HTERT RPE-1 (cell line): ENCODE measurements around the gene SMG6.
"Not testable (repeated sequence)": the region's sequence is repeated elsewhere in the genome, so short reads cannot be mapped to it uniquely, and the experiment has no call there.

ENCODE experiments used
- in situ Hi-C: fragments of 300-500 bp; cut with MboI; formaldehyde crosslinking; loops from 4 replicates; pipeline ENCODE4 v1.14.3; 2020; ENCODE audit warnings: low sequenced_read_pairs

SMG6 gene

GRCh38 chr17:2181897-2182448, 121.6 kb downstream of the SMG6 start:
- in situ Hi-C loops = no loop called here

GRCh38 chr17:2181206-2181896, 122.2 kb downstream of the SMG6 start:
- in situ Hi-C loops = no loop called here

- in situ Hi-C loops = no loop called here
Measured at GRCh38 chr17:2180768-2181167, 122.8 kb downstream of the SMG6 start.

GRCh38 chr17:2179615-2180295, 123.8 kb downstream of the SMG6 start:
- in situ Hi-C loops = no loop called here

DNA sequence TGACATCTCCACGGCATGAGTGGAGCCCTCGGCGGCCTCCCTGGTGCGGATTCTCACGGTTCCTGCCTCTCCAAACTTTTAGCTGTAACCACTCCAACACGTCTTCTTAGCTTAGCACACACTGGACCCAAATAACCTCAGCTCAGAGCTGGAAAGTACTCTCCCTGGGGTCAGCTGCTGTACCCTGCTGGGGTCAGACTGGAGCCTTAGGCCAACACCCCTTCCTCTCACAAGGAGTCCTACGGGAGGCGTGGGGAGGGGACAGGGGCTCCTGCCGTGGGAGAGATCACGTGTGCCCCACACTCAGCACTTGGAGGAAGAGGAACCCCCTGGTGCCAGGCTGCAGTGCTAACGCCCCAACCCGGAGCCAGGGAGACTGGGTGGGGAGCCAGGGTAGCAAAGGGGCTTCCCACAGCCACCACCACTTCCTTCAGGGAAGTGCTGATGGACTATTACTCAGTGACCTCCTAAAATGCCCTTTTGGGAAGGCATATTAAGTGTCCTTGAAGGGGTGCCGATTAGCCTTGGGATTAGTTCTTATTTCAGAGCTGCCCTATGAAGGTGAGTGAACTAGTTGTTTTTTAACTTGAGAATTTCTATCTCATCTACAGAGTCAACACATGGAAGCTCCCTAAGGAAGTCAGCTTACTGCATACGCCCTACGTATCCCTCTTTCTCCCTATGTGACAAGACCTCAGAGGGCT, 124.6 kb downstream of the SMG6 start:
- in situ Hi-C loops = no loop called here

GRCh38 chr17:2177235-2177811, 126.3 kb downstream of the SMG6 start:
- in situ Hi-C loops = no loop called here

DNA sequence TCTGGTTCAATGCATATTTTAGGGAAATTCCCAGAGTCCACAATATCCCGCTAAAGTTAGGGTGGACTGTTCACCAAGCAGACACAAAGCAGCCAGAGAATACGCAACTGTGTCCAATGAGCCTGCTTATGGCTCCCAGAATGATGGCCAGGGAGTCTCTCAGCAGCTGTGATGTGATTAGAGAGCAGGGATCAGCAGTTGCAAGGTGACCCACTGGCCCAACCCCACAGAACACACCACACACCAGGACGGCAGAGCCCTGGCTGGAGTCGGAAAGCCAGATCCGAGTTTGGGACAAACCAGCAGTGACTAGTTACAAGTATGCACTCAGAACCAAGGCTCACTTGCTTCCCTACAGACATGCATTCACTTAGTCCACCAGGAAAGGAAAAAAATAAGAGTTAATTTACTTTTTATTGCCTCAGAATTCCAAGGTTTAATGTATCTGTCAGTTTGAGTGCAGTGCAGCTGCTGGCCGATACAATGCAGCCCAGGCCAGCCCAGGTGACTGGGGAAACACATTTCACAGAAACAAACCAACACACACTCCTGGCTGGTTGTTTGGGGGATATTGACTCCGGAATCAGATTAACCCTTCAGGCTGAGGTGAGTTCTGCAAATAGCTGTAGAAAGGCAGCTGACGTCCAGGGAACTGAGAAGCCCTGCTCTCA, 127.0 kb downstream of the SMG6 start:
- in situ Hi-C loops = no loop called here

DNA sequence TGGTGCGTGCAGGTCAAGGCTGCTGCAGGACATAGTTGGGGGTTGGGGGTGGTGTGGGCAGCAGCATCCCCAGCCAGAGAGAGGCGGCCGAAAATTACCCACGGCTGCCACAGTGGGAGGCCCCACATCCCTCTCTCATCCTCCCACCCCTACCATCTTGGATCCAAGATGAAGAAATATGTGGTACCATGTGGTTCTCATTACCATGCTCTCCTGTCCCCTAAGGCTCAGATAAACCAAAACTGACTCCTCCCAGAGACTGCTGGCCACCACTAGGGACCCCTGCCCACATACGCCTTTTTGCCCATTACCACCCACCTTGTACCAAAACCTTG, 128.3 kb downstream of the SMG6 start:
- in situ Hi-C loops = no loop called here

- in situ Hi-C loops = no loop called here
Measured at GRCh38 chr17:2174468-2175293, 128.9 kb downstream of the SMG6 start.

DNA sequence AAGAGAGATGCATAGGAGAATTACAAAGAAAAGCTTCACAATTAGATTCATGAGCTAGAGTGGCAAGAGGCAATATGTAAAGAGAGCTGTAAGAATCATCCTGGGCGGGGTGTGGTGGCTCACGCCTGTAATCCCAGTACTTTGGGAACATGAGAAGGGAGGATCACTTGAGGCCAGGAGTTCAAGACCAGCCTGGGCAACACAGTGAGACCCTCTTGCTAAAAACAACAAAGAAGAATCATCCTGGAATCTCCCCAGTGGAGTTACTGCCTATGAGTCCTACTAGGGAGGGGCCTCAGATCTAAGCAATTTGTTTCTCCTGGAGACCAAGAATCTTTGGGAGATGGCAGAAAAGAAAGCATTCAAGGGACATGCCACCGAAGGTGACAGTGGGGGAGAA, 129.6 kb downstream of the SMG6 start:
- in situ Hi-C loops = no loop called here

DNA sequence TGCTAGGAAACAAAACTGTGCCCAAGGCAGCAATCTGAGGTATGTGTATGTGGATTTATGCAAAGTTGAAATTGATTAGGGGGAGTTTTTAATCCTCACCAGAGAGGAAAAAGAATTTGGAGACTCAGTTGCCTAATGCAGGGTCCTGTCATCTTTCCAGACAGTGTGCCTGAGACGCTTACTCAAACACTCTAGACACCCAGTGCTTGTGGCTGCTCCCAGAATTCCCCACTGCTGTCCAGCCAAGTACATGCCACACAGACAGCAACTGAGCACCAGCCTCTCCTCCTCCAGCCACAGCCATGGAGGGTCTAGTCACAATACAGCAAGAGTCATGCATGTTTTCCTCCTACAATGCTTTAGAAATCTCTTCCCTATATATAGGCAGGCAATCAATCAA, 130.6 kb downstream of the SMG6 start:
- in situ Hi-C loops = no loop called here

- in situ Hi-C loops = no loop called here
Measured at GRCh38 chr17:2172077-2172851, 131.3 kb downstream of the SMG6 start.

DNA sequence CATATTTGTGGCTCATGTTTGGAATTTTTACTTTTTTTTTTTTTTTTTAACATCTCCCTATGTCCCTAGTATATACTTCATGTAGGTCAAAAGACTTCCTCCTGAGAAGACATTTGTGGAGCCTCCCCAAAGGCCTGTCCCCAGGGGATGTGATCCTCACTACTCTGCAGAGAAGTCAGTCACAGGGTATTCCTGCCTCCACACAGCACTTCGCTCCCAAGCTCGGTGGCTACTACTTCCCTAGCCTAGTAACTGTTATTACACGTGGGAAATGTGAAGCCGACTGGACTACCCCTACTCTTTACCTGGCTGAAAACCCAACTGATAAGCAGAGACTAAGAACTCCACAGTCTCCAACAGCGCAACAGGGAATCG, 131.9 kb downstream of the SMG6 start:
- in situ Hi-C loops = no loop called here

GRCh38 chr17:2170023-2170422, 133.6 kb downstream of the SMG6 start:
- in situ Hi-C loops = no loop called here

- in situ Hi-C loops = not testable (repeated sequence)
Measured at GRCh38 chr17:2165723-2166122, 137.9 kb downstream of the SMG6 start.

DNA sequence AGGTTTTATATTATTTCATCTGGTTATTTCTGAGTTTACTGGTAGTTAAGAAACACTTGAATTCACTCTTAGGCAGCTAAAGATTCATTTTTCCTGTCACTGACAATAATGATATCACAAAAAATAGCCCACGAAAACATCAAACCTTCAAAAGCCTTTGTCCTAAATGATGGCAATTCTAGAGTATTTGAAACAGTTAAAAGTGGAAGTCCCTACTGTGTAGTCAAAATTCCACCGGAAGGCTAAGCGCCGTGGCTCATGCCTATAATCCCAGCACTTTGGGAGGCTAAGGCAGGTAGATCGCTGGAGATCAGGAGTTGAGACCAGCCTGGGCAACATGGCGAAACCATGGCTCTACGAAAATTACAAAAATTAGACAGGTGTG, 145.2 kb downstream of the SMG6 start:
- in situ Hi-C loops = no loop called here

- in situ Hi-C loops = no loop called here
Measured at GRCh38 chr17:2157675-2158395, 145.8 kb downstream of the SMG6 start.

- in situ Hi-C loops = no loop called here
Measured at GRCh38 chr17:2157081-2157480, 146.5 kb downstream of the SMG6 start.

DNA sequence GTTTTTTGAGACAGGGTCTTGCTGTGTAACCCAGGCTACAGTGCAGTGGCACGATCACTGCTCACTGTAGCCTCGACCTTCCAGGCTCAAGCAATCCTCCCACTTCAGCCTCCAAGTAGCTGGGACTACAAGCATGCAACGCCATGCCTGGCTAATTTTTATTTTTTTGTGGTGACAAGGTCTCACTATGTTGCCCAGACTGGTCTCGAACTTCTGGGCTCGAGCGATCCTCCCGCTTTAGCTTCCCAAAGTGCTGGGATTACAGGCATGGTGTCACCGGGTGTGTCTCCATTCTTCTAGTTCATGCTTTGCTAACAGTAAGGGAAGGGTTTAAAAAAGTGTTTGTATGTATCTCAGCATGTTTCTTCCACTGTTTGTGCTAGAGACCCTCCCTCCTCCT, 146.9 kb downstream of the SMG6 start:
- in situ Hi-C loops = no loop called here
